PC-3 (cell line): ENCODE data around the gene MAGEF1. TPM values are rescaled to one million over a fixed set of nuclear protein-coding genes. Genes with fewer than 3 reads are reported as not detected.
A peak's percentile ranks its signal among the peaks of the same experiment; 100 is the strongest.

Source experiments
- ATAC-seq: fragments of 200-7000 bp; cut with Tn5 transposase; 2 replicates; pipeline ENCODE4 v1.9.1; 2020; ENCODE audit warnings: mild to moderate bottlenecking, moderate library complexity
- BruUV-seq: library from RNA; stranded (reverse); fragments of 400-500 nt; replicated peaks from 2 replicates; lab custom pipeline; 2021; lab: Mats Ljungman, UMichigan
- CTCF ChIA-PET: fragments of 300-600 bp; sonication (Branson Sonifier 250); formaldehyde crosslinking; loops from one replicate; lab custom pipeline; 2022; ENCODE audit warnings: antibody characterized with exemption; lab: Charles Lee
- POLR2A ChIA-PET: fragments of 300-600 bp; sonication (Branson Sonifier 250); formaldehyde crosslinking; loops from one replicate; lab custom pipeline; 2022; ENCODE audit warnings: antibody characterized with exemption; ENCODE audit not compliant: unreplicated experiment; lab: Charles Lee
- DNase-seq: peaks from one replicate; pipeline ENCODE4 v3.0.0-alpha.2; 2015
- H2AFZ ChIP-seq: fragments of 300-600 bp; sonication (generic); 2 replicates; pipeline ENCODE4 v1.6.0; 2016; ENCODE audit warnings: antibody characterized with exemption, low read length
- H3F3A ChIP-seq: fragments of 300-600 bp; sonication (generic); one replicate; pipeline ENCODE4 v1.6.0; 2017; ENCODE audit warnings: antibody characterized with exemption, low read length, control low read depth, mild to moderate bottlenecking; ENCODE audit not compliant: unreplicated experiment
- H3K27ac ChIP-seq: fragments of 300-600 bp; sonication (generic); 2 replicates; pipeline ENCODE4 v1.5.1; 2016; ENCODE audit warnings: mild to moderate bottlenecking, low read length
- H3K27me3 ChIP-seq: fragments of 300-600 bp; sonication (generic); 2 replicates; pipeline ENCODE4 v1.6.1; 2016; ENCODE audit warnings: low read length, mixed read lengths
- H3K36me3 ChIP-seq: fragments of 300-600 bp; sonication (generic); 2 replicates; pipeline ENCODE4 v1.6.1; 2016; ENCODE audit warnings: low read depth, mixed run types, low read length, mixed read lengths
- H3K4me1 ChIP-seq: fragments of 300-600 bp; sonication (generic); 2 replicates; pipeline ENCODE4 v1.5.1; 2016; ENCODE audit warnings: low read length; ENCODE audit not compliant: insufficient read depth
- H3K4me2 ChIP-seq: fragments of 300-600 bp; sonication (generic); 2 replicates; pipeline ENCODE4 v1.6.0; 2016; ENCODE audit warnings: low read length
- H3K4me3 ChIP-seq: fragments of 300-600 bp; sonication (generic); 2 replicates; pipeline ENCODE4 v1.5.1; 2016; ENCODE audit warnings: mild to moderate bottlenecking, low read length, mixed read lengths
- H3K79me2 ChIP-seq: fragments of 300-600 bp; sonication (generic); 2 replicates; pipeline ENCODE4 v1.6.1; 2017; ENCODE audit warnings: low read length, mixed read lengths
- H3K9ac ChIP-seq: fragments of 300-600 bp; sonication (generic); 2 replicates; pipeline ENCODE4 v1.6.0; 2016; ENCODE audit warnings: mild to moderate bottlenecking, low read length
- H3K9me2 ChIP-seq: fragments of 300-600 bp; sonication (generic); replicated peaks from 2 replicates; pipeline ENCODE4 v1.6.1; 2016; ENCODE audit warnings: mixed run types, low read length, mixed read lengths
- H3K9me3 ChIP-seq: fragments of 300-600 bp; sonication (generic); 2 replicates; pipeline ENCODE4 v1.6.1; 2016; ENCODE audit warnings: low read length, mixed read lengths
- H4K20me1 ChIP-seq: fragments of 300-600 bp; sonication (generic); 2 replicates; pipeline ENCODE4 v1.6.1; 2016; ENCODE audit warnings: low read length, mixed read lengths
- EZH2 ChIP-seq: fragments of 300-600 bp; sonication (generic); IDR thresholded peaks from one replicate; pipeline ENCODE4 v1.6.1; 2017; ENCODE audit warnings: antibody characterized with exemption, mild to moderate bottlenecking, low read length; ENCODE audit not compliant: unreplicated experiment
- EZH2phosphoT487 ChIP-seq: fragments of 300-600 bp; sonication (generic); IDR thresholded peaks from 2 replicates; pipeline ENCODE4 v1.6.1; 2018; ENCODE audit warnings: mild to moderate bottlenecking, antibody characterized with exemption, low read length, borderline replicate concordance
- intact Hi-C: fragments of 100-400 bp; cut with micrococcal nuclease; formaldehyde crosslinking; loops from 2 replicates; pipeline ENCODE4 v1.9.0; 2023
- total RNA-seq: library from RNA; depleted of rRNA; stranded (reverse); fragments of >200 nt; gene quantifications from 2 replicates; pipeline ENCODE4 v1.2.3, GENCODE V29; 2014
- TF ChIP-seq, protein P1 (sequence below): fragments of 300-600 bp; sonication (generic); conservative IDR thresholded peaks from 2 replicates; pipeline ENCODE4 v1.5.1; 2017; ENCODE audit warnings: antibody characterized with exemption, low read depth, mild to moderate bottlenecking, low read length

MAGEF1 gene
- total RNA-seq, 1 experiment from 2014 or later, result 43.6 TPM

DNA sequence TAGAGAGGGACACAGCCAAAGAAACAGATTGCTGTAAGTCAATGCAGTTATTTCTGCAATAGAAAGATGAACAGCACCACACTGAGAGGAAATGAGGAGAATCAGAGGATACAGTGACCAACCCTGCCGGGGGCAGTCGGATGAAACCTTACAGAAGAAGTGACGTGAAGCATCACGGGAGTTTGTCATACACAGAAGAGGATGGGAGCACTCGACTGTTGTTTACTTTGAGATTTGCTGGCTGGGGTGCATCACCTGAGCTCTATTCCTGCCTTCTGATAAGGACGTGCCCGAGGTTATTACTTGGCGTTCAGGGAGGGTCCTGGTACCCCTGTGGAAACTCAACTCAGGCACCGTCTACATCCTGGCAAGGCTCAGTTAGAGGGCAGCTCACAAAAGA, 45.4 kb downstream of the MAGEF1 start:
- no peak overlapping the region for H3K9ac ChIP-seq
- no peaks in the 10 kb centered on the region for H3K9me2 ChIP-seq
- no peaks in the 10 kb centered on the region for H3F3A ChIP-seq
- H3K4me2 ChIP-seq, result peak overlapping the region; percentile 11; the same call in 1 of the 2 replicates
- DNase-seq (peak; percentile 20), ATAC-seq (peak; percentile 22)
- H3K79me2 ChIP-seq, result no peaks in the 10 kb centered on the region
- no peaks in the 10 kb centered on the region for H3K9me3 ChIP-seq
- no peaks in the 10 kb centered on the region for H4K20me1 ChIP-seq
- H3K4me3 ChIP-seq, result no peak overlapping the region
- no peak overlapping the region for H2AFZ ChIP-seq
- TF ChIP-seq EZH2phosphoT487 (no peak), EZH2 (no peak)
- TF ChIP-seq, protein P1, sequence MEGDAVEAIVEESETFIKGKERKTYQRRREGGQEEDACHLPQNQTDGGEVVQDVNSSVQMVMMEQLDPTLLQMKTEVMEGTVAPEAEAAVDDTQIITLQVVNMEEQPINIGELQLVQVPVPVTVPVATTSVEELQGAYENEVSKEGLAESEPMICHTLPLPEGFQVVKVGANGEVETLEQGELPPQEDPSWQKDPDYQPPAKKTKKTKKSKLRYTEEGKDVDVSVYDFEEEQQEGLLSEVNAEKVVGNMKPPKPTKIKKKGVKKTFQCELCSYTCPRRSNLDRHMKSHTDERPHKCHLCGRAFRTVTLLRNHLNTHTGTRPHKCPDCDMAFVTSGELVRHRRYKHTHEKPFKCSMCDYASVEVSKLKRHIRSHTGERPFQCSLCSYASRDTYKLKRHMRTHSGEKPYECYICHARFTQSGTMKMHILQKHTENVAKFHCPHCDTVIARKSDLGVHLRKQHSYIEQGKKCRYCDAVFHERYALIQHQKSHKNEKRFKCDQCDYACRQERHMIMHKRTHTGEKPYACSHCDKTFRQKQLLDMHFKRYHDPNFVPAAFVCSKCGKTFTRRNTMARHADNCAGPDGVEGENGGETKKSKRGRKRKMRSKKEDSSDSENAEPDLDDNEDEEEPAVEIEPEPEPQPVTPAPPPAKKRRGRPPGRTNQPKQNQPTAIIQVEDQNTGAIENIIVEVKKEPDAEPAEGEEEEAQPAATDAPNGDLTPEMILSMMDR, result no peak
- ChIA-PET CTCF (no interaction called here), POLR2A (no interaction called here)
- no peaks in the 10 kb centered on the region for H3K4me1 ChIP-seq
- no TSS peak for BruUV-seq
- H3K27me3 ChIP-seq, result no peaks in the 10 kb centered on the region
- no peak overlapping the region for H3K27ac ChIP-seq
- no peaks in the 10 kb centered on the region for H3K36me3 ChIP-seq
- intact Hi-C loops, result no loop called here

DNA sequence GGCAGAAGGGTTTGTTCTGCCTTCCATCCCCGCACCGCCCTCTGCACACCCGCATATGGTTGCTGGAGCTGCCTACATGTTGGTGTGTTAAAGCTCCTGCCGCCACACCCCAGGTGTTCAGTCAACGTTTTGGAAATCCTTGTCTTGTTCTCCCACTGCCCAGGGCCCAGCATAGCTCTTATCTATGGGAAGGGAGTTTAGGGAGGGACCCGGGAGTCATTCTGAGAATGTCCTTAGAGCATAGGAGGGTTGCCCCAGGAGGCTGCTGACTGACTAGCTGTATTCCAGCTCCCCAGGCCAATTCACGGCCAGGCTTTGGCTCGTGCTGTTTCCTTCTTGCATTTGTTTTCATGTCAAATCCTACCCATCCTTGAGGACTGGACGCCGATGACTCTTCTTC, 46.8 kb downstream of the MAGEF1 start:
- H3K27me3 ChIP-seq, result no peaks in the 10 kb centered on the region
- DNase-seq (no peak), ATAC-seq (no peak)
- H3K36me3 ChIP-seq, result no peaks in the 10 kb centered on the region
- no peaks in the 10 kb centered on the region for H4K20me1 ChIP-seq
- no peak overlapping the region for H2AFZ ChIP-seq
- intact Hi-C loops, result no loop called here
- no peak overlapping the region for H3K4me2 ChIP-seq
- POLR2A ChIA-PET, result no interaction called here
- no peaks in the 10 kb centered on the region for H3F3A ChIP-seq
- no peak overlapping the region for H3K9ac ChIP-seq
- no peak overlapping the region for H3K27ac ChIP-seq
- no TSS peak for BruUV-seq
- CTCF ChIA-PET, result no interaction called here
- H3K79me2 ChIP-seq, result no peaks in the 10 kb centered on the region
- no peaks in the 10 kb centered on the region for H3K4me1 ChIP-seq
- no peak overlapping the region for H3K4me3 ChIP-seq
- H3K9me2 ChIP-seq, result no peaks in the 10 kb centered on the region
- no peaks in the 10 kb centered on the region for H3K9me3 ChIP-seq
- TF ChIP-seq EZH2 (no peak), EZH2phosphoT487 (no peak)
- TF ChIP-seq, protein P1, result no peak

DNA sequence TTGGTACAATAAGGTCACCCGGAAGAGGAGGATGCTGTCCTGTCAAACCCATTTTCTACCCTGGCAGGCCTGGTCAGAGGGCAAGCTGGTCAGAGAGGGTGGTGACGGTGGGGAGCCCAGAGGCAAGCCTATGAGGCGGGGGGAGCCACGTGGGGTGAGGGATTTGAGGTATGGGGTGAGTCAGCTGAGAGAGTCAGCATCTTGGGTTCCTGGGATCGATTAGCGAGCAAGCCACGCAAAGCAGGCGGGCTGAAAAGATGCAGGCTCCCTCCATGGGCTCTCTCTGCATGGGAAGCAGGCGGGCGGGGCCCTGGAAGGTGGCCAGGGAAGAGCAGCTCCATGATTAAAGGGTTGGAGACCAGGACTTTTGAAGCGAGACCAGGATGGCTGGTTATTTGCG, 48.1 kb downstream of the MAGEF1 start:
- Histone ChIP-seq H3K36me3 (no peaks in the 10 kb centered on the region), H3K9me2 (no peaks in the 10 kb centered on the region), H2AFZ (no peak overlapping the region), H3K9me3 (no peaks in the 10 kb centered on the region), H3K4me1 (no peaks in the 10 kb centered on the region), H3K4me3 (no peak overlapping the region), H3K27me3 (no peaks in the 10 kb centered on the region), H3K27ac (no peak overlapping the region), H3K79me2 (no peaks in the 10 kb centered on the region), H4K20me1 (no peaks in the 10 kb centered on the region), H3F3A (no peaks in the 10 kb centered on the region), H3K9ac (no peak overlapping the region), H3K4me2 (no peak overlapping the region)
- DNase-seq (no peak), ATAC-seq (no peak)
- no TSS peak for BruUV-seq
- POLR2A ChIA-PET, result no interaction called here
- intact Hi-C loops, result no loop called here
- TF ChIP-seq, protein P1, result no peak
- TF ChIP-seq EZH2phosphoT487, result no peak
- TF ChIP-seq EZH2, result no peak
- CTCF ChIA-PET, result no interaction called here
